GM19452 (cell line): ENCODE measurements around the gene ATP12A.

Experiments used
- ATAC-seq: cut with Tn5 transposase; IDR thresholded peaks from one replicate; pipeline ENCODE4 v1.9.1; 2021; ENCODE audit not compliant: unreplicated experiment

The ATP12A gene

DNA sequence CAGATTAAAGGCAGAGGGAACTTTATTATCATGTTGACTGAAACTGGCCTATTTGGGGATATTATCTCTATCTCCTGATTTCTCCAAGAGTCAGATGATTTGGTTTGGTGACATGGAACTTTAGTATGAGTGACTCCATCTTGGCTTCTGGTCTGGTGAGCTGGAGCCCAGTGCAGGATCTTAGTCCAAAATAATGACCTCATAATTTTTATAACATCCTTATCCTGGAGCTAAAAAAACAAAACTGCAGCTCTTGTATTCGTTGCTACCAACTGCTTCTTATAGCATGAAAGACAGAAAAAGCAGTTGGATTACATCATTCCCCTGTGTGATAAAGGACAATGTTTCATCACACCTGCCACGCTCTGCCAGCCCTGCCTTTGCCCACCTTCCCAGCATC lies 44.5 kb downstream of the ATP12A start:
- ATAC-seq = no peak

DNA sequence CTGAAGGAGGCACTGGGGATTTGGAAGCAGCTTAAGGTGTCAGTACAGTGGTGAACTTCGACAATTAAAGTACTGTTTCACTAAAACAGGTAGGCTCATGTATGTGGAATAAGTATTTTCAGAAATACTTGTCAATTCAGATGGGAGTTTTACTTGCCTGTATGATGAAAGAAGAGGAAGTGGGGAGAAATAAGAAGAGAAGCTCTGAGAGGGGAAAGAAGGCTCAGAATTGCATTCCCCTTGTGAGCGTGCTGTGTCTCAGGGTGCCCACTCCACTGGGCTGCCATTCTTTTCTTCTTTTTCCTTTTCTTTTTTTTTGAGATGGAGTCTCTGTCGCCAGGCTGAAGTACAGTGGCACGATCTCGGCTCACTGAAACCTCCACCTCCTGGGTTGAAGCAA lies 45.2 kb downstream of the ATP12A start:
- no peak for ATAC-seq

DNA sequence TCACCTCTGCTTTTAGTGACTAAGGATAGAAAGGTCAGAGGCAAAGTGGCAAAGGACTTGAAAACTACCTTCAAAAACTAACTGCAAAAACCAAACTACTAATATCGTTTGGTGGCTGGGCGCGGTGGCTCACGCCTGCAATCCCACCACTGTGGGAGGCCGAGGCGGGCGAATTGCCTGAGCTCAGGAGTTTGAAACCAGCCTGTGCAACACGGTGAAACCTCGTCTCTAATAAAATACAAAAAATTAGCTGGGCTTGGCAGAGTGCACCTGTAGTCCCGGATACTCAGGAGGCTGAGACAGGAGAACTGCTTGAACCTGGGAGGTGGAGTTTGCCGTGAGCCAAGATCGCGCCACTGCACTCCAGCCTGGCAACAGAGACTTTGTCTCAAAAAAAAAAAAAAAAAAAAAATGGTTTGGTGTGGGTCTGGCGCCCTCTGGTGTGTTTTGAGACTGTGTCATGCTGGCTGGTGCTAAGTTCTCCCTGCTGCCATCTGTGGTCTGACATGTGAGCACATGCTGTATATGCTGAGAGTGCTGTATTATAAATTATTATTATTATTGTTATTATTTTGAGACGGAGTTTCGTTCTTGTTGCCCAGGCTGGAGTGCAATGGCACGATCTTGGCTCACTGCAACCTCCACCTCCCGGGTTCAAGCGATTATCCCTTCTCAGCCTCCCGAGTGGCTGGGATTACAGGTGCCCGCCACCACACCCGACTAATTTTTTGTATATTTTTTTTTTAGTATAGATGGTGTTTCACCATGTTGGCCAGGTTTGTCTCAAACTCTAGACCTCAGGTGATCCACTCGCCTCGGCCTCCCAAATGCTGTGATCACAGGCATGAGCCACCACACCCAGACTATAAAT lies 47.8 kb downstream of the ATP12A start:
- no peak for ATAC-seq

DNA sequence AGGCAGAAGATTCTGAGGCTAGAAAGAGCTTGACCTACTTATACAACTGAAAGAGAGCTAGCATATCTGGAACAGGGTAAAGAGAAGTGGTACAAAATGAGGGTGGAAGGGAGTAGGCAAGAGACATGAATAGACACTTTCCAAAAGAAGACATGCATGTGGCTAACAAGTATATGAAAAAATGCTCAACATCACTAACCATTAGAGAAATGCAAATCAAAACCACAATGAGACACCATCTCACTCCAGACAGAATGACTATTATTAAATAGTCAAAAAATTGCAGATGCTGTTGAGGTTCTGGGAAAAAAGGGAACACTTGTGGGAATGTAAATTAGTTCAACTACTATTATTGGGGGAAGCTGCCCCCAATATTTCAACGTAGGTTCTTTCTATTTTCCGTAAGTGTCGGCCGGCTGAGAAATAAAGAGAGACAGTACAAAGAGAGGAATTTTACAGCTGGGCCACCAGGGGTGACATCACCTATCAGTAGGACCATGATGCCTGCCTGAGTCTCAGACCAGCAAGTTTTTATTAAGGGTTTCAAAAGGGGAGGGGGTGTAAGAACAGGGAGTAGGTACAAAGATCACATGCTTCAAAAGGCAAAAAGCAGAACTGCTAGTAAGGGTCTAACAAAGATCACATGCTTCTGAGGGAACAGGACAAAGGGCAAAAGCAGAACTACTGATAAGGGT lies 50.8 kb downstream of the ATP12A start:
- ATAC-seq = peak; percentile 78

DNA sequence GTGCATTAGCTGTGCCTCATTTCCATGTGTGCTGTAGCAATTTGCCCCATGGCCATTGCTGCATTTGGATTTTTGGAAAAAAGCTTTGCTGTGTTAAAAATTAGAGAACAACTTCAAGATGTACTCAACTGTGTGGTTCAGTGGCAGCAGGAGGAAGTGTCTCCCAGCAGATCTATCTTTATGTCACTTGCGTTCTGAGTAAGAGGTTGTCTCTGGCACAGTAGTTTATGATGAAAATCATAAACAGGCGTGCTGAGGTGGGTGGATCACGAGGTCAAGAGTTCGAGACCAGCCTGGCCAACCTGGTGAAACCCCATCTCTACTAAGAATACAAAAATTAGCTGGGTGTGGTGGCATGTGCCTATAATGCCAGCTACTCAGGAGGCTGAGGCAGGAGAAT lies 54.7 kb downstream of the ATP12A start:
- no peak for ATAC-seq

DNA sequence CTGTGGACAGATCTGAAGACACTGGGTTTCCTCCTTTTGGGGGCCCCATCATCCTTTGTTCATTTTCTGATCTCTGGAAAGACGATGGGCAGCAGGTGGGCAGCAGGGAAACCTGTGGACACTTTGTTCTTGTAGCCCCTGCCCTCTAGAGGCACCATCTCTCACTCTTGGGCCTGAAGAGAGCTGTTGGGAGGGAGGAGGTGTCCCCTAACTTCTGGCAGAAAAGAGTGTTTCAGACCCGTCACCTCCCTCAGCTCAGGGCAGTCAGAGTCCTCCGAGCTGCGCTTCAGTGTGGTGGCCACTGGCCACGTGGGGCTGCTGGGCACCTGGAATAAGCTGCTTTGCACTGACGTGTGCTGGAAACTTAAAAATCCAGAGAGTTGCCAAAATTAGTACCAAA lies 56.8 kb downstream of the ATP12A start:
- no peak for ATAC-seq

DNA sequence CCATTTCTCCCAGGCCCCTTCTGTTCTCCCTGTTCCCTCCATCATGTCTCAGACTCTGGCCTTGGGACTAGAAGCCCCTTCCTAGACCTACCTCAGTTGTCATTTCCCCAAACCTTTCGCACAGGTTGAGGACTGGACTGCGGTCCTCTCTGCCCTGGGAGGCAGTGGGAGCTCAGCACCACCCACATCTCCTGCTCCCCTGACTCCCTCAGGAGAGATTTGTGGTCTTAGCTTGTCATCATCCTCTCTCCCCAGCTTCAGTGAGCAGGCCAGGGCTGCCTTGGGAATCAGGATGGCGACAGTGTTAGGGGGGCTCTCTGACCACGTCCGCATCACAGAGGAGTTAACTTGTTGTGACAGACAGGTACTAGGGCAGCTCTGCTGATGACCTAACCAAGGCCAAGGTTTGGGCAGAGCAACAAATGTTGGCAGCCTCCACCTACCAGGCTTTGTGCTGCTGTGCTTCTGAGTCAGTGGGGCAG lies 58.2 kb downstream of the ATP12A start:
- no peak for ATAC-seq

DNA sequence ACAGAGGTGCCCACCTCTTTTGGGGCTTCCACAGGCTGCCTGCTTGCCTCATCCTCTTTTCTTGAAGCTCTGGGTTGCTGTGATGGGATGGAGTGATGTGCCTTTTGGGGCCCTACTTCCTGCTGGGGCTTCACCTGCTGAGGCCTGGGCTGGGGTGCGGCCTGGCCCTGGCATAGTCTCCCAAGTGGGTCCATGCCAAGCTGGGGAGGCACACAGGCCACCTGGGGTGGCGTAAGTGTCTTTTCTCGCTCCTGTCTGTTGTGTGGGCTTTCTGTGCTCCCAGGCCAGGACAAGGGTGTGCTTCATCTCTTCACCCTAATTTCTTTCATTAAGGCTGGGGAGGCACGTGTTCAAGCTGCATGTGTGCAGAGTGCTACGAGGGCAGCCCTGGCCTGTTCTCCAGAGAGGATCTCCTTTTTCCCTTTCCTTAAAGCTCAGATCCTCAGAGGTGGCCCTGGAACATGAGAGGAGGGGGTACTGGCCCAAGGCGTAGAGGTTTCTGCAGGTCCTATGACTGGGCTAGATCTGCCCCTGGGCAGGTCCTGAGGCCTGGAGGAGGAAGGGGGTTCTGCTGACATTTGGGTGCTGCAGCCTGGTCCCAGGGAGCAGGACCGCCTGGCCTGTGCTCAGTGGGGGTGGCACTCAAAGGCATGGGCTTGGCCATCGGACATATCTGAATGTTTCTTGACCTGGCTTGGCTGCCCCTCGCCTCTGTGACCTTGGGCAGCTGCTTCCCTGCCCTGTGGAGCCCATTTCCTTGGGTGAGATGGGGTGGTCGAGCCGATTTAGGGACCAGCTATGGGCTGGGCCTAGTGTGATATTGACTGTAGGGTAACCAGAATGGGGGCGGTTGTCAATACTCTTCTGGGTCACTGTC lies 60.0 kb downstream of the ATP12A start:
- ATAC-seq = no peak

DNA sequence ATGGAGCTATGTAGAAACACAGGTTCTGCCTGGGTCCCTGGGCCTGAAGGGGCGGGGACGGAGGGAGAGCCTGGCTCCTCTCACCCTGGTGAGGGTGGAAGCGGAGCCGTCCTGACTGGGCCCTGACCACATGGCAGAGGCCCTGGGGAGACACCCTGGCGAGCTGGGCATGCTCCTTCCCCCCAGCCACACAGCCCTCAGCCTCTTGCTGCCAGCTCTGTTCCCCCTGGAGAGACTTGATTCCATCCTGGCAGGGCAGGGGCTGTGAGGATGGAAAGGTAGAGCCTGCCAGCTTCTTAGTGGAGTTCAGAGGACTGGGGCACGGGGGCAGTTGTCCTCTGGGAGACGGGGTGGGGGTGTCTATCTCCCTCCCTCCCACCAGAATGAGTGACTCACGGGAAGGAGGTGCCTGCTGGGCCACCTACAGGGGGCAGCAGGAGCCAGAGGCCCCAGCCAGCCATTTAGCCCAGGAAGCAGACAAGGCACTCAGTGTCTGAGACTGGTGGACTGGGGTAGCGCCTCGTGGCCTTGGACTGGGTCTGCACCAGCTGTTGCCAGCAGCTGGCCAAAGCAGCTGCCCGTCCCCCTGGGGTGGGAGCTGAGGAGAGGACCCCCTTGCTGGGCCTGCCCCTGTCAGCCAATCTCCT lies 60.9 kb downstream of the ATP12A start:
- no peak for ATAC-seq

DNA sequence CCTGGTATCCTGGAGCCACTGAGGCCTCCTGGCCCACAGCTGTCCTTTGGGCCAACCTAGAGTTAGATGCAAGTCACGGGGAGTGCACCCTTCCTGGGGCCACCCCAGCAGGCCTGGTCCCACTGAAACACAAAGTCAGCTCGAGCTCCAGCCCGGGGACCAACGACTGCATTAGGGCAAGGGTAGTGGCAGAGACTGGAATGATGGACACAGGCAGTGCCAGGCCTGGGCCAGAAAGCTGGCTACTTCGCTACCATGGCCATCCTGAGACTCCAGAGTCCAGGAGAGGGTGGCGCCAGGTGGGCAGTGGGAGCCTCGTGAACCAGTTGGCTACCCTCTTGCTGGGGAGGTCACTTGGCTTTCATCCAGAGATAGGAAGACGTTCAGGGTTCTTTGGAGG lies 61.6 kb downstream of the ATP12A start:
- no peak for ATAC-seq

DNA sequence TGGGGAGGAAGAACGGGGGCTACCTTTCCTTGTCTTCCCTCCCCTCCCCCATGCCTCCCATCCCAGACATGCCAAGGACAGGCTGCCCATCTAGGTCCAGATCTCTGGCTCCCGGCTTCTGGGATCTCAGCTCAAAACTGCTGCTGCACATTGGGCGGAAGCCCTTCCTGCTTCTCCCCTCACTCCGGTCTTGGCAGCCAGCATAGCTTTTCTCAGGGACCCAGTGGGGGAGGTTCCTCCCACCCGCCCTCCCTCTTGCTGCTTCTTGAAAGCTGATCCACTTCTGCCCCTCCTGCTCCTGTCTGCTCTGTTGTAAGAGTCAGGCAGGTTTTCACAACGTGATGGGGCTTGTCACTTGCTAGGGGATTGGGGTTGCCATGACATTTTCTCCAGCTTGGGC lies 62.1 kb downstream of the ATP12A start:
- no peak for ATAC-seq

DNA sequence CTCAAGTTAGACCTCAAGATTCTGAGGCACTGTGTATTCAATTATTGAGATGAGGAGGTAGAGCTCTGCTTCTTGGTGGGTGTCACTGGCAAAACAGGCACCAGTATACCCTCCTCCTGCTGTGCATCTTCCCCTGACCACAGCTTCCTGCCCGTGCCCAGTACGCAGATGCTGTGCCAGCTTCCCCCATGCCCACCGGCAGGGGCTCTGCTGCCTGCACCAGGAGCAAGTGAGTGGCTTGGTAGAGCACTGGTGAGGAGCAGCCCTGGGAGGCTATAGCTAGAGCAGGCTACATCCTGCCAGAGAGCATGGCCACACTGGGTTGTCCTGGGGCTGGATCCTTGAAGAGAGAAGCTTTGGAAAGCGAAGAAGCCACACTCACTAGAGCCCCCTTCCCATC lies 62.8 kb downstream of the ATP12A start:
- ATAC-seq = no peak

DNA sequence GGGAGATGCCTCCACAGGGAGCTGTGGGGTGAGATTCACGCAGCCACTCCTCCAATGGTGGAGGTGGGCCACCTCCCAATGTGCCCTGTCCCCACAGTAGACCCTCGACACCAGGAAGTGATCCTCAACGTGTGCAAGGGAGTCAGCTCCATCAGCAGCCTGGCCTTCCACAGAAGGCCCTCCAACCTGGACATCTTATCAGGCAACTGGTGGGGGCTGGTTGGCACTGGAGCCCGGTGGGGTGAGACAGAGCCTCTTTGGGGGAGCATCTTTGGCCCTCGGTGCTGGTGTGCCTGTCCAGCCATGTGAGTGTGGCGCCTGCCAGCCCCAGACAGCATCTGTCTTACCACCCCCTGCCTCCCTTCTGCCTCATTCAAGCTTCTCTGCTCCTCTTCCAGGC lies 64.0 kb downstream of the ATP12A start:
- no peak for ATAC-seq

DNA sequence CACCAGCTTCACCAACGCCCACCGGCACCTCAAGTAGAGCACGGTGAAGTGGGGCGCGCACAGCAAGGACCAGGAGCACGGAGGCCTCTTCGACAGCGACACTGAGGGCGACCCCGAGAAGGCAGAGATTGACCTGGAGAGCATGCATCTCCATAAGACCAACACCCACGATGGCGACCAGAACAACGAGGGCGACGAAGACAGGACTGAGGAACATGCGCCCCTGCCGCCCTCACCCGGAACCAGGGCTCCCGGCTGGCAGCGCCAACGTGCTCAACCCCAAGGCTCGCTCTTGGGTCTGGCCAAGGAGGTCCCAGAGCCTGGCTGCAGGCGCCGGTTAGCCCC lies 65.3 kb downstream of the ATP12A start:
- no peak for ATAC-seq

DNA sequence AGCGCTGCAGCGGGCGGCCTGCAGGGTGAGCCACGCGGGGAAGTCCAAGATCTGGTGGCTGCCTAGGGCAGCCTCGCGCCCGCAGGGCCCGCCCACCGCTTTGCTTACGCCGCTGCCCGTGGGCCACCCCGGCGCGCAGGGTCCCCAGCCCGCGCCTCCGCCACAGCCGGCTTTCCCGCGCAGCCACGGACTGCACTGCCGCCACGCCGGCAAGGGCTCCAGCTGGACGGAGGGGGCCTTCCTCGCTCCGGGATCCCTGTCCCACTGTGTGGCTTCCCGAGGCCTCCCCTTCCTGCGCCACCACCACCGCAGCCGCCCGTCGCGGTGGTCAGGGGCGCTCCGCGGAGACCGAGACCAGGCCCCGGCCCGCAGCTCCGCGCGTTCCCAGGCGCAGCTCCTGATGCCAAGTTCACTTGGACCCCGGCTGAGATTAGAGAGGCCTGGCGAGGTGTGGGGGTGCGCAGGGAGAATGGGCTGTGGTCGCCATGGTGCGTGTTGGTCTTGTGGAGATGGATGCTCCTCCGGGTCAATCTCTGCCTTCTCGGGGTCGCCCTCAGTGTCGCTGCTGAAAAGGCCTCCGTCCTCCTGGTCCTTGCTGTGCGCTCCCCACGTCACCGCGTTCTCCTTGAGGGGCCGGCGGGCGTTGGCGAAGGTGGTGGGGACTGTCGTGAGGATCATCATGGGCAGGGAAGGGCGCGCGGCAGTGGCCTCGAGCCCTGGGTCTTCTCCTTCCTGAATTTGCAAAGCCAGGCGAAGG lies 65.8 kb downstream of the ATP12A start:
- no peak for ATAC-seq

DNA sequence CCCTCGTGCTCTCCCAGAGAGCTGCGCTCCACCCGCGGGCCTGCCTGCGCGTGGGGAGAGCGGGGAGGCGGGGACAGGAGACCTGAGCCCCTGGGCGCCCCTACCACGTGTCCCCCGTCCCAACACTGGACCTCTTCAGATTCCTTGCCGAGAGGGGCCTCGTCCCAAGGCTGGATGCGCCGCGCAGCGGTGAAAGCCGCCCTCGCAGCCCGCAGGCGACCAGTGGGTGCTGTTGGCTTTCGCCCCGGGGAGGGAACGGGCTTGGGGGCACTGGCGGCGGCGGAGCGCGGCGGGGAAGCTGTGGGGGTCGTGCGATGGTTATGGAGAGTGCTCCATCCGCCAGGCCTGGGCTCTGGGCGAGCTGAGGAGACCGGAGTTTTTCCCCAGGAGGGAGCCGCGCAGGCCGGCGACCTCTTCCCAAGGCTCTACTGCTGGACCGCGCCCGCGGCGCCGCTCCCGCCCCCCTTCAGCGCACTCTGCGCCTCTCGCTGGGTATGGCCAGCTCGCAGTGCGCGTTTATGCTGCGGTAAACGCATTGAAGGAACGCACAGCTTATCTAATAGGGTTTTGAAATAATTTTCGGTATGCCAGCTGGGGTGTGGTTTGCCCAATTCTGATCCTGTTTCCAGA lies 66.5 kb downstream of the ATP12A start:
- no peak for ATAC-seq

DNA sequence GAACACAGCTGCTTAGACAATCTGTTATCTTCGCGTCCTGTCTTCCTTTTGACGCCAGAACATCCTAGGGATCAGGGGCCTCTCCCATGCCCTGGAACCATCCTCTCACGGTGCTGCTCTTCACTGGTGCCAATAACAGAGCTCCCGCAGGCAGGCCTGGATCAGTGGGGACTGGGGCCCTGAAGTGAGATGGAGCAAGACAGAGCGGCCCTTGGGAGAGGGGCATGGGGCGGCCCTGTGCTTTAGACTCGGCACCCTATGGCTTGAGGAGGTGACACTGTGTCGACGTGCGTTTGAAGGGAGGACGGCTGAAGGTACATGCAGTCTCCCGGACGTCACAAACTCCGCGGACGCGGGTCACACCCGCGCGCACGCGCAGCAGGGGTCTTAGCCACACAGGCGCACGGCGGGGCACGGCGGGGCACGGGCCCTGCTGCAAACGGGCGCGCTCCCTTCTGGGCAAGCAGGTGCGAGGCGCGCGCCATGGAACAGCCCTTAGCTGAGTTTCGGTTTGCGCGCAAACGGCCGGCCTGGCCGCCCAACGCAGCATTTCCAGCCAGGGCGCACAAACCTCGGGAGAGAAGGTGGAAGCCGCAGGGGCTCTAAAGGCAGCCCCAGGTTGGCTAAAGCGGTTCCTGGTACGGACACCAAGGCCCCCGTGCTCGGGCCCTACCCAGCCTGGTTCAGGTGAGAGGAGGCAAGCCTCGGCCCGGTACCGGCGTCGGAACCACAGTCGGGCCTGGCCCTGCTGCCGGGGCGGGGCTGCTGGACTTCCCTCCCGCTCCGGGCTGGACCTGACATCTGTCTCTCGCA lies 67.2 kb downstream of the ATP12A start:
- ATAC-seq = no peak

DNA sequence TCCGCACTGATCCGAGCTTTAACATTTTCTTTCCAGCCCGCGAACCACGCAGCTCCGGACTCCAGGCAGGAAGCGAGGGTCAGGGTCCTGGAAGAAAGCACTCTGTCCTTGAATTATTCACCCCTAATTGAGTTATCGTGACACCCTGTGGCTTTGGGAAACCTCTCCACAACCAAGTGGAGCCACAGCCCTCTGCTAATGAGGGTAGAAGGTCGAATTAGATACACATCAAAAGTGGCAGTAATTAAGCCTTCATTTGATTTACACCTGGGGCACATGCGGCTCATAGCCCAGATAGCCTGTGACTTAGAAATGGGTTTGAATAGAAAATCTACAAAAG lies 67.8 kb downstream of the ATP12A start:
- ATAC-seq = no peak

DNA sequence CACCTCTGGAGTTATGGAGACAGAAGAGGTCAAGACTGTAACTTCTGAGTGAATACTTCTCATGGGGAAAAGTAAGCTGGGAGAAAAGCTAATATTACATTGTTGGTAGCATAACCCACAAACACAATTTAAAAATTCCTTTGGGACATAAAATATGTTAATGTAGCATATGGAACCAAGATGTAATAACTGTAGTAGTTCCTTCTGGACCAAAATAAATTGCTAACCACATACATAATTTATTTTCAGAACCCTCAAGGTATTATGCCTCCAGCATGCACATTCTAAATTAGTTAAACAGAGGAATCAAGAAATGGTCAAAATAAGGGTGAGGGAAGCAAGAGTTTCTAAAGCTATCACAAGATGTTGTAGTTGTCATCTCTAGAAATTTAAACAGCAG lies 79.0 kb downstream of the ATP12A start:
- no peak for ATAC-seq
